WERI-Rb-1 (cell line): ENCODE measurements around the gene ABI1.

ENCODE experiments used
- DNase-seq: peaks from one replicate; pipeline ENCODE4 v3.0.0-alpha.2; 2020
- H3K27ac ChIP-seq: fragments of 250-450 bp; sonication (Bioruptor Pico); 2 replicates; pipeline ENCODE4 v1.5.1; 2020; ENCODE audit warnings: mild to moderate bottlenecking, moderate library complexity
- H3K27me3 ChIP-seq: fragments of 250-450 bp; sonication (Bioruptor Pico); 2 replicates; pipeline ENCODE4 v1.5.1; 2021; ENCODE audit warnings: mild to moderate bottlenecking, low read depth, moderate library complexity; ENCODE audit not compliant: insufficient read depth, severe bottlenecking
- H3K36me3 ChIP-seq: fragments of 250-450 bp; sonication (Bioruptor Pico); 2 replicates; pipeline ENCODE4 v1.5.1; 2020; ENCODE audit warnings: mild to moderate bottlenecking, moderate library complexity
- H3K4me3 ChIP-seq: 2 replicates; pipeline ENCODE4 v1.5.1; 2011; ENCODE audit warnings: low read depth, mild to moderate bottlenecking, control low read depth, low read length
- H3K9me3 ChIP-seq: fragments of 250-450 bp; sonication (Bioruptor Pico); 2 replicates; pipeline ENCODE4 v1.5.1; 2021; ENCODE audit warnings: mild to moderate bottlenecking, moderate library complexity; ENCODE audit not compliant: severe bottlenecking
- TF ChIP-seq, protein P1 (sequence below): IDR thresholded peaks from 2 replicates; pipeline ENCODE4 v1.5.1; 2011; ENCODE audit warnings: low read depth, mild to moderate bottlenecking, control low read depth, inconsistent platforms, low read length

ABI1 gene

DNA sequence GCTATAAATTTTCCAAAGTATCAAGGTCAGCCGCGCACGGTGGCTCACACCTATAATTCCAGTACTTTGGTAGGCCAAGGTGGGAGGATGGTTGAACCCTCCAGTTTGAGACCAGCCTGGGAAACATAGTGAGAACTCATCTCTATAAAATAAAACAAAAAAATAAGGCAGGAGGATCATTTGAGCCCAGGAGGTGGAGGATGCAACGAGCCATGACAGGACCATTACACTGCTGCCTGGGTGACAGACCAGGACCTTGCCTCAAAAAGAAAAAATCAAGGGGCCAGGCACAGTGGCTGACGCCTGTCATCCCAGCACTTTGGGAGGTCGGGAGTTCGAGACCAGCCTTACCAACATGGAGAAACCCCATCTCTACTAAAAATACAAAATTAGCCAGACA, 60.3 kb downstream of the ABI1 start:
- no peak for DNase-seq
- Histone ChIP-seq H3K27ac (no peak overlapping the region), H3K36me3 (no peaks in the 10 kb centered on the region), H3K27me3 (no peaks in the 10 kb centered on the region), H3K4me3 (no peak overlapping the region), H3K9me3 (no peaks in the 10 kb centered on the region)
- TF ChIP-seq, protein P1, sequence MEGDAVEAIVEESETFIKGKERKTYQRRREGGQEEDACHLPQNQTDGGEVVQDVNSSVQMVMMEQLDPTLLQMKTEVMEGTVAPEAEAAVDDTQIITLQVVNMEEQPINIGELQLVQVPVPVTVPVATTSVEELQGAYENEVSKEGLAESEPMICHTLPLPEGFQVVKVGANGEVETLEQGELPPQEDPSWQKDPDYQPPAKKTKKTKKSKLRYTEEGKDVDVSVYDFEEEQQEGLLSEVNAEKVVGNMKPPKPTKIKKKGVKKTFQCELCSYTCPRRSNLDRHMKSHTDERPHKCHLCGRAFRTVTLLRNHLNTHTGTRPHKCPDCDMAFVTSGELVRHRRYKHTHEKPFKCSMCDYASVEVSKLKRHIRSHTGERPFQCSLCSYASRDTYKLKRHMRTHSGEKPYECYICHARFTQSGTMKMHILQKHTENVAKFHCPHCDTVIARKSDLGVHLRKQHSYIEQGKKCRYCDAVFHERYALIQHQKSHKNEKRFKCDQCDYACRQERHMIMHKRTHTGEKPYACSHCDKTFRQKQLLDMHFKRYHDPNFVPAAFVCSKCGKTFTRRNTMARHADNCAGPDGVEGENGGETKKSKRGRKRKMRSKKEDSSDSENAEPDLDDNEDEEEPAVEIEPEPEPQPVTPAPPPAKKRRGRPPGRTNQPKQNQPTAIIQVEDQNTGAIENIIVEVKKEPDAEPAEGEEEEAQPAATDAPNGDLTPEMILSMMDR, result no peak

GRCh38 chr10:26799342-26799741, 61.4 kb downstream of the ABI1 start:
- Histone ChIP-seq H3K4me3 (no peak overlapping the region), H3K27ac (no peak overlapping the region), H3K27me3 (no peaks in the 10 kb centered on the region), H3K36me3 (no peaks in the 10 kb centered on the region), H3K9me3 (no peaks in the 10 kb centered on the region)
- TF ChIP-seq, protein P1, result no peak
- no peak for DNase-seq

- H3K27me3 ChIP-seq, result no peaks in the 10 kb centered on the region
Observed at GRCh38 chr10:26798298-26798697, 62.5 kb downstream of the ABI1 start.

DNA sequence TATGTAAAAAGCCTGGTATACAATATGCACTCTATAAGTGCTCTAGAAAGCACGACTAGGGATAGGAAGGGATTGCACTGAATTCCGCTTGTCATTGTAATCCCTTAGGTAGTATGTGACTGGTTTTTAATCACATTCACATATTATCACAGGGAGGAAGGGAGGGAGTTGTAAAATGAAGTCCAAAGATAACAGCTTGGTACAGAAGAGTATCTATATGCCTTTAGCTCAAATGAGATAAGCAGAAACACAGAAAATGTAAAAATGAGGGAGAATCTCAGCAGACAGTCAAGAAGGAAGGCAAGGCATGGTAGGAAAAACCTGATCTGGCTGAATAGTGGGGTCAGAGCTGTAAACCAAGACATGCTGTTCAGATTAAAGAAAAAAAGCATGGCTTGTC, 63.4 kb downstream of the ABI1 start:
- Histone ChIP-seq H3K36me3 (no peaks in the 10 kb centered on the region), H3K9me3 (no peaks in the 10 kb centered on the region), H3K27ac (no peak overlapping the region), H3K27me3 (no peaks in the 10 kb centered on the region), H3K4me3 (no peak overlapping the region)
- TF ChIP-seq, protein P1, result no peak
- DNase-seq, result no peak

More at GRCh38 chr10:26798298-26798697, 62.5 kb downstream of the ABI1 start:
- H3K36me3 ChIP-seq, result no peaks in the 10 kb centered on the region
- H3K9me3 ChIP-seq, result no peaks in the 10 kb centered on the region
- DNase-seq, result no peak
- no peak overlapping the region for H3K27ac ChIP-seq
- TF ChIP-seq, protein P1, result no peak
- H3K4me3 ChIP-seq, result no peak overlapping the region

DNA sequence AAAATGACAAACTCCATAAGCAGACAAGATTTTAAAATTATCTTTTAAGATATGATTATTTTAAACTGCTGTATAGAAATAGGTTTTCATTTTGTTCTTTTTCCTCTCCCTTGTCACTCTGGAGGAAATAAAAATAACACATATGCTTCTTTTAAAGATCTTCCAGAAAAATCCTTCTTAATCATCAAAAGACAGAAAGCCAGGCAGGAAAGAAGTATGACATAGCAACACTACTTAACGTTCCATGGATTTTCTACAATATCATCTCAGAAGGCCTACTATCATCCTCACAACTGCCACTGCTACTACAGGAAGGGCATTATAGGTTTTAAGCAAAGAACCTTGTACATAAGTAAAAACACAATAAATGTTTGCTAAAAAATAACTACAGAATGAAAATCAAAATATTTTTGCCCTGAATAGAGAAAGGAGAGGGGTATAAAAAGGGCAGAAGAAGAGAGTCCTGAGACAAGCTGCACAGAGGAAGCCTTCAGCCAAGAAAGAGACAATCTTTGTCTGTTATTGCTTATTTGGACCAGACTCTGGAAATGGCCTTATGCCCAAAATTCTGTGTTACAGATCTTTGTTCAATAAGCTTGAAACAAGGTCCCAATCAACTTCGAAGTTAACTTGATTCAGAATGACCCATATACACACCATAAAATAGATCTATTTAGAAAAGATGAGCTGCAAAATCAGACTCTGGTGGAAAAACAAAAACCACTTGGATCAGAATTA, 67.8 kb downstream of the ABI1 start:
- no peaks in the 10 kb centered on the region for H3K9me3 ChIP-seq
- TF ChIP-seq, protein P1, result no peak
- H3K27ac ChIP-seq, result no peak overlapping the region
- H3K27me3 ChIP-seq, result no peaks in the 10 kb centered on the region
- H3K4me3 ChIP-seq, result no peak overlapping the region
- no peak for DNase-seq
- no peaks in the 10 kb centered on the region for H3K36me3 ChIP-seq
